IMR-90 (cell line): Measurements from ENCODE around the gene MYH9. TPM values are rescaled to one million over a fixed set of nuclear protein-coding genes. Genes with fewer than 3 reads are reported as not detected.
A peak's percentile ranks its signal among the peaks of the same experiment; 100 is the strongest.

ENCODE experiments used
- ATAC-seq: fragments of 200-7000 bp; cut with Tn5 transposase; 2 replicates; pipeline ENCODE4 v1.9.1; 2020; ENCODE audit warnings: low read depth, mild to moderate bottlenecking, moderate library complexity
- BruUV-seq: library from RNA; stranded (reverse); fragments of 400-500 nt; replicated peaks from 2 replicates; lab custom pipeline; 2021; lab: Mats Ljungman, UMichigan
- CTCF ChIA-PET: fragments of 300-600 bp; formaldehyde crosslinking; extraction: SDS; loops from one replicate; lab custom pipeline; 2021; ENCODE audit warnings: antibody characterized with exemption; lab: Yijun Ruan, JAX
- POLR2A ChIA-PET: fragments of 300-600 bp; sonication (Branson Sonifier 250); formaldehyde crosslinking; loops from one replicate; lab custom pipeline; 2022; ENCODE audit warnings: antibody characterized with exemption; ENCODE audit not compliant: unreplicated experiment; lab: Charles Lee
- DNase-seq: peaks from one replicate; pipeline ENCODE4 v3.0.0; 2013
- H2AFZ ChIP-seq: replicated peaks from 2 replicates; pipeline ENCODE3; 2013; ENCODE audit warnings: low read length, mild to moderate bottlenecking; ENCODE audit not compliant: poor library complexity
- H2AK5ac ChIP-seq: 2 replicates; pipeline ENCODE4 v1.6.1; 2013; ENCODE audit warnings: low read depth, low read length, inconsistent platforms
- H2AK9ac ChIP-seq: replicated peaks from 2 replicates; pipeline ENCODE3; 2013; ENCODE audit warnings: mild to moderate bottlenecking, low read depth, low read length, moderate library complexity; ENCODE audit not compliant: poor library complexity
- H2BK120ac ChIP-seq: 2 replicates; pipeline ENCODE4 v1.6.1; 2013; ENCODE audit warnings: low read depth, low read length, inconsistent platforms
- H2BK15ac ChIP-seq: 3 replicates; pipeline ENCODE4 v1.6.1; 2013; ENCODE audit warnings: low read depth, low read length, inconsistent platforms
- H2BK20ac ChIP-seq: 2 replicates; pipeline ENCODE4 v1.6.1; 2013; ENCODE audit warnings: low read depth, mild to moderate bottlenecking, inconsistent platforms, low read length, moderate library complexity
- H2BK5ac ChIP-seq: 2 replicates; pipeline ENCODE4 v1.6.1; 2013; ENCODE audit warnings: mild to moderate bottlenecking, low read depth, low read length, inconsistent platforms; ENCODE audit not compliant: poor library complexity, severe bottlenecking
- H3K14ac ChIP-seq: replicated peaks from 2 replicates; pipeline ENCODE4 v1.6.1; 2013; ENCODE audit warnings: low read depth, low read length, inconsistent platforms
- H3K18ac ChIP-seq: 2 replicates; pipeline ENCODE4 v1.6.1; 2013; ENCODE audit warnings: low read depth, low read length, control low read depth
- H3K23ac ChIP-seq: 2 replicates; pipeline ENCODE4 v1.6.1; 2013; ENCODE audit warnings: low read depth, low read length, inconsistent platforms
- H3K27ac ChIP-seq: 2 replicates; pipeline ENCODE4 v1.5.1; 2013; ENCODE audit warnings: mild to moderate bottlenecking, control low read depth, low read length; ENCODE audit not compliant: insufficient read depth
- H3K27me3 ChIP-seq: 2 replicates; pipeline ENCODE4 v1.6.1; 2013; ENCODE audit warnings: low read length; ENCODE audit not compliant: control insufficient read depth, insufficient read depth
- H3K36me3 ChIP-seq: 2 replicates; pipeline ENCODE4 v1.6.1; 2013; ENCODE audit warnings: low read length, mixed read lengths; ENCODE audit not compliant: control insufficient read depth, insufficient read depth
- H3K4ac ChIP-seq: 2 replicates; pipeline ENCODE4 v1.6.1; 2013; ENCODE audit warnings: low read depth, low read length, inconsistent platforms
- H3K4me1 ChIP-seq: 2 replicates; pipeline ENCODE4 v1.6.1; 2013; ENCODE audit warnings: low read length, mixed read lengths; ENCODE audit not compliant: control insufficient read depth, insufficient read depth
- H3K4me2 ChIP-seq: 2 replicates; pipeline ENCODE4 v1.6.1; 2013; ENCODE audit warnings: low read depth, mild to moderate bottlenecking, control low read depth, low read length, moderate library complexity
- H3K4me3 ChIP-seq: 2 replicates; pipeline ENCODE4 v1.5.1; 2013; ENCODE audit warnings: low read depth, mild to moderate bottlenecking, control low read depth, low read length, moderate library complexity; ENCODE audit not compliant: insufficient read depth
- H3K56ac ChIP-seq: 2 replicates; pipeline ENCODE4 v1.6.1; 2013; ENCODE audit warnings: low read length, inconsistent platforms; ENCODE audit not compliant: insufficient read depth; ENCODE audit errors: extremely low read depth
- H3K79me1 ChIP-seq, 2 experiments: 2 replicates each; pipeline ENCODE4 v1.6.1; 2013; ENCODE audit warnings: low read length in 2 of 2, inconsistent platforms in 1 of 2, low read depth in 1 of 2
- H3K9ac ChIP-seq: 2 replicates; pipeline ENCODE4 v1.6.1; 2013; ENCODE audit warnings: low read depth, low read length, control low read depth
- H3K9me1 ChIP-seq: 2 replicates; pipeline ENCODE4 v1.6.1; 2013; ENCODE audit warnings: low read length, inconsistent platforms; ENCODE audit not compliant: insufficient read depth
- H3K9me3 ChIP-seq: 2 replicates; pipeline ENCODE4 v1.6.1; 2013; ENCODE audit warnings: low read length; ENCODE audit not compliant: control insufficient read depth, insufficient read depth
- H4K20me1 ChIP-seq: 2 replicates; pipeline ENCODE4 v1.6.1; 2013; ENCODE audit warnings: low read length, inconsistent platforms; ENCODE audit not compliant: insufficient read depth
- H4K5ac ChIP-seq: 2 replicates; pipeline ENCODE4 v1.6.1; 2013; ENCODE audit warnings: mild to moderate bottlenecking, low read depth, low read length, control low read depth
- H4K8ac ChIP-seq, 2 experiments: 2 replicates each; pipeline ENCODE4 v1.6.1; 2013; ENCODE audit warnings: low read depth in 2 of 2, low read length in 2 of 2, control low read depth in 1 of 2, inconsistent platforms in 1 of 2
- H4K91ac ChIP-seq: 2 replicates; pipeline ENCODE4 v1.6.1; 2013; ENCODE audit warnings: low read depth, low read length, inconsistent platforms; ENCODE audit not compliant: insufficient read depth
- BHLHE40 ChIP-seq: fragments of 150-350 bp; IDR thresholded peaks from 2 replicates; pipeline ENCODE4 v1.6.1; 2016; ENCODE audit warnings: mild to moderate bottlenecking, low read depth, low read length
- CEBPB ChIP-seq: IDR thresholded peaks from 2 replicates; pipeline ENCODE4 v1.6.1; 2012; ENCODE audit warnings: low read depth, low read length, improper control_type of control experiment
- CHD1 ChIP-seq: IDR thresholded peaks from 2 replicates; pipeline ENCODE4 v1.6.1; 2012; ENCODE audit warnings: low read depth, low read length, improper control_type of control experiment
- CTCF ChIP-seq: conservative IDR thresholded peaks from 2 replicates; pipeline ENCODE4 v1.5.1; 2012; ENCODE audit warnings: mild to moderate bottlenecking, low read depth, low read length, improper control_type of control experiment
- FOS ChIP-seq: fragments of 150-350 bp; IDR thresholded peaks from 2 replicates; pipeline ENCODE4 v1.6.1; 2016; ENCODE audit warnings: low read depth, low read length
- MAFK ChIP-seq: IDR thresholded peaks from 2 replicates; pipeline ENCODE4 v1.6.1; 2012; ENCODE audit warnings: low read depth, low read length, improper control_type of control experiment
- MAZ ChIP-seq: IDR thresholded peaks from 2 replicates; pipeline ENCODE4 v1.6.1; 2012; ENCODE audit warnings: low read depth, mild to moderate bottlenecking, low read length, improper control_type of control experiment, moderate library complexity, borderline replicate concordance
- NFE2L2 ChIP-seq: fragments of 150-350 bp; IDR thresholded peaks from 2 replicates; pipeline ENCODE4 v1.6.1; 2016; ENCODE audit warnings: low read depth, mild to moderate bottlenecking, low read length
- POLR2A ChIP-seq: IDR thresholded peaks from 2 replicates; pipeline ENCODE4 v1.6.1; 2012; ENCODE audit warnings: mild to moderate bottlenecking, low read depth, low read length
- RAD21 ChIP-seq: IDR thresholded peaks from 2 replicates; pipeline ENCODE4 v1.6.1; 2012; ENCODE audit warnings: low read length, improper control_type of control experiment
- RCOR1 ChIP-seq: IDR thresholded peaks from 2 replicates; pipeline ENCODE4 v1.6.1; 2012; ENCODE audit warnings: mild to moderate bottlenecking, low read length, improper control_type of control experiment; ENCODE audit not compliant: insufficient replicate concordance
- RFX5 ChIP-seq: IDR thresholded peaks from 2 replicates; pipeline ENCODE4 v1.8.0; 2012; ENCODE audit warnings: low read depth, mild to moderate bottlenecking, low read length, moderate library complexity
- SMC3 ChIP-seq: fragments of 150-350 bp; IDR thresholded peaks from 2 replicates; pipeline ENCODE4 v1.6.1; 2016; ENCODE audit warnings: low read depth, mild to moderate bottlenecking, antibody characterized with exemption, low read length, moderate library complexity
- WGBS, 2 experiments: methylation state at CpG; one replicate each; pipeline versions ENCODE4 v1.1.5 to v1.1.7; 2013; ENCODE audit warnings: missing lambda C conversion rate in 2 of 2; ENCODE audit not compliant: insufficient read length in 1 of 2; ENCODE audit errors: extremely low coverage in 2 of 2; 5-methylcytosine and 5-hydroxymethylcytosine counted together
- dilution Hi-C: fragments of 300-500 bp; cut with HindIII; formaldehyde crosslinking; loops from one replicate; pipeline ENCODE4 v1.14.3; 2018; ENCODE audit warnings: low sequenced_read_pairs; ENCODE audit not compliant: unreplicated experiment
- in situ Hi-C: fragments of 300-500 bp; cut with MboI; formaldehyde crosslinking; loops from 3 replicates; pipeline ENCODE4 v1.14.3; 2019; ENCODE audit warnings: low sequenced_read_pairs, inconsistent platforms, mixed read lengths
- intact Hi-C: fragments of 100-400 bp; cut with micrococcal nuclease; formaldehyde crosslinking; loops from 2 replicates; pipeline ENCODE4 v1.10.0; 2022
- polyA plus RNA-seq, 3 experiments: library from polyadenylated mRNA; depleted of rRNA; stranded (reverse); fragments of >200 nt; gene quantifications; 2 replicates each; pipeline ENCODE4 v1.2.3, GENCODE V29; 2012; ENCODE audit warnings: low replicate concordance in 1 of 3
- total RNA-seq: library from RNA; depleted of rRNA; stranded (reverse); fragments of >200 nt; gene quantifications from 2 replicates; pipeline ENCODE4 v1.2.3, GENCODE V29; 2012
- TF ChIP-seq, protein P1 (sequence below): fragments of 150-350 bp; IDR thresholded peaks from 2 replicates; pipeline ENCODE4 v1.6.1; 2017; ENCODE audit warnings: mild to moderate bottlenecking, antibody characterized with exemption, low read length, low read depth
- TF ChIP-seq, protein P2 (sequence below): fragments of 150-350 bp; IDR thresholded peaks from 2 replicates; pipeline ENCODE4 v1.6.1; 2016; ENCODE audit warnings: low read depth, mild to moderate bottlenecking, low read length, moderate library complexity, borderline replicate concordance

The MYH9 gene
- total and polyA plus RNA-seq, 2 of the 4 experiments (the other 2 are of a cell fraction), result 475 to 554 TPM

DNA sequence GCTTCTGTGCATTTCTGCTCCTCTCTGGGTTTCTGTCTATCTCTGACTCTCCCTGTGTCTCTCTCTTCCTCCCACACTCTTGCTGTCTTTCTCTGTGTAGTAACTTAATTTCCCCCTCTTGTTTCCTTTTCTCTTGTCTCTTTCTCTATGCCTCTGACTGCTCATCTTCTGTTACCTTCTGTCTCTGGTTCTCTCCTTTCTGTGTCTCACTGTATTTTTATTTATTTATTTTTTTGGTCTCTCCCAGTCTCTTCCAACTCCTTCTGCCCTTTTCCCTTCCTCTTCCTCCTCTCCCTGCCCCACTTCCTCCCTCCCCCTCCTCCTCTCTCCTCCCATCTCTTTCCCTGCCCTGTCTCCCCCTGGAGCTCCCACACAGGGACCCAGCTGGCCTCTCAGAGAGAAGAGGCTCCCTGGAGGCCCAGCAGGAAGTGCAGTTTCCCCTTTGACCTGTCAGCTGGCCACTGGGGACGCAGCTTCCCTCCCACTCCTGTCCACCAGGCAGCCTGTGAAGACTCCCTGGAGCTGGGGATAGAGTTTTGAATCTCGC lies 38.3 kb upstream of the MYH9 start:
- peak overlapping the region; percentile 76 to 89 for H4K8ac ChIP-seq
- no peaks in the 10 kb centered on the region for H3K36me3 ChIP-seq
- no peaks in the 10 kb centered on the region for H4K20me1 ChIP-seq
- H2BK20ac ChIP-seq, result peak overlapping the region; percentile 36
- peak overlapping the region; percentile 87 for H3K14ac ChIP-seq
- DNase-seq (peak; percentile 53), ATAC-seq (peak; percentile 79)
- H3K27me3 ChIP-seq, result no peaks in the 10 kb centered on the region
- H2AFZ ChIP-seq, result peak overlapping the region; percentile 87
- H4K91ac ChIP-seq, result peak overlapping the region; percentile 57
- H3K4me1 ChIP-seq, result peaks cover 18% of the 10 kb centered on the region
- peaks cover 15% of the 10 kb centered on the region for H3K9me1 ChIP-seq
- H3K9me3 ChIP-seq, result no peaks in the 10 kb centered on the region
- H4K5ac ChIP-seq, result peak overlapping the region; percentile 86
- H3K4me2 ChIP-seq, result no peak overlapping the region
- peak overlapping the region; percentile 80 for H3K18ac ChIP-seq
- dilution Hi-C loops (no loop called here), in situ Hi-C loops (no loop called here), intact Hi-C loops (no loop called here)
- peak overlapping the region; percentile 61 for H3K4ac ChIP-seq
- no peak overlapping the region for H3K56ac ChIP-seq
- BruUV-seq, result no TSS peak
- TF ChIP-seq MAZ (no peak), RFX5 (no peak), BHLHE40 (no peak), POLR2A (no peak), MAFK (no peak), CTCF (no peak), RCOR1 (no peak), RAD21 (no peak), SMC3 (no peak), FOS (no peak), NFE2L2 (no peak), CHD1 (no peak), CEBPB (no peak)
- TF ChIP-seq, protein P1, sequence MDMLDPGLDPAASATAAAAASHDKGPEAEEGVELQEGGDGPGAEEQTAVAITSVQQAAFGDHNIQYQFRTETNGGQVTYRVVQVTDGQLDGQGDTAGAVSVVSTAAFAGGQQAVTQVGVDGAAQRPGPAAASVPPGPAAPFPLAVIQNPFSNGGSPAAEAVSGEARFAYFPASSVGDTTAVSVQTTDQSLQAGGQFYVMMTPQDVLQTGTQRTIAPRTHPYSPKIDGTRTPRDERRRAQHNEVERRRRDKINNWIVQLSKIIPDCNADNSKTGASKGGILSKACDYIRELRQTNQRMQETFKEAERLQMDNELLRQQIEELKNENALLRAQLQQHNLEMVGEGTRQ, result no peak
- TF ChIP-seq, protein P2, sequence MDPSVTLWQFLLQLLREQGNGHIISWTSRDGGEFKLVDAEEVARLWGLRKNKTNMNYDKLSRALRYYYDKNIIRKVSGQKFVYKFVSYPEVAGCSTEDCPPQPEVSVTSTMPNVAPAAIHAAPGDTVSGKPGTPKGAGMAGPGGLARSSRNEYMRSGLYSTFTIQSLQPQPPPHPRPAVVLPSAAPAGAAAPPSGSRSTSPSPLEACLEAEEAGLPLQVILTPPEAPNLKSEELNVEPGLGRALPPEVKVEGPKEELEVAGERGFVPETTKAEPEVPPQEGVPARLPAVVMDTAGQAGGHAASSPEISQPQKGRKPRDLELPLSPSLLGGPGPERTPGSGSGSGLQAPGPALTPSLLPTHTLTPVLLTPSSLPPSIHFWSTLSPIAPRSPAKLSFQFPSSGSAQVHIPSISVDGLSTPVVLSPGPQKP, result no peak
- peak overlapping the region; percentile 8 for H2AK9ac ChIP-seq
- no CpG with 5 or more reads among the region's 2 CpGs for WGBS, 2 experiments
- H2AK5ac ChIP-seq, result peak overlapping the region; percentile 2
- H3K4me3 ChIP-seq, result no peak overlapping the region
- POLR2A ChIA-PET, result interaction anchor here (0.6 kb wide), 2 partner anchors 38 to 709 kb away, joined by 3 to 4 read pairs; partner anchors contain the start of gene MYH9
- peaks cover 0 to 11% of the 10 kb centered on the region in 2 experiments; a peak in 2 of 4 replicates for H3K79me1 ChIP-seq
- peak overlapping the region; percentile 0 for H3K9ac ChIP-seq
- peak overlapping the region; percentile 72 for H2BK120ac ChIP-seq
- CTCF ChIA-PET, result no interaction called here
- no peak overlapping the region; the same call in 1 of the 2 replicates for H3K23ac ChIP-seq
- H2BK15ac ChIP-seq, result peak overlapping the region; percentile 73; the same call in 2 of the 3 replicates
- H2BK5ac ChIP-seq, result peak overlapping the region; percentile 14
- peak overlapping the region; percentile 30; the same call in 1 of the 2 replicates for H3K27ac ChIP-seq
